HG03520 (cell line): ENCODE results near the gene HGF.
A peak's percentile ranks its signal among the peaks of the same experiment; 100 is the strongest.

Source experiments
- ATAC-seq: cut with Tn5 transposase; IDR thresholded peaks from one replicate; pipeline ENCODE4 v1.9.1; 2021; ENCODE audit warnings: mild to moderate bottlenecking, moderate library complexity; ENCODE audit not compliant: unreplicated experiment

Gene HGF

GRCh38 chr7:81687062-81687461, 82.8 kb downstream of the HGF start:
- no peak for ATAC-seq

- no peak for ATAC-seq
These were observed 84.5 kb downstream of the HGF start for GRCh38 chr7:81685270-81685868.

- ATAC-seq, result peak; percentile 67
These were observed 85.2 kb downstream of the HGF start for GRCh38 chr7:81684514-81685269.

- no peak for ATAC-seq
These were observed 85.8 kb downstream of the HGF start for GRCh38 chr7:81684033-81684432.

GRCh38 chr7:81682873-81683272, 87.0 kb downstream of the HGF start:
- ATAC-seq, result no peak

GRCh38 chr7:81680120-81680519, 89.7 kb downstream of the HGF start:
- ATAC-seq, result no peak

GRCh38 chr7:81676813-81677212, 93.0 kb downstream of the HGF start:
- ATAC-seq, result no peak

- no peak for ATAC-seq
These were observed 93.6 kb downstream of the HGF start for GRCh38 chr7:81676105-81676811.

GRCh38 chr7:81674431-81674830, 95.4 kb downstream of the HGF start:
- no peak for ATAC-seq

- ATAC-seq, result no peak
These were observed 97.0 kb downstream of the HGF start for GRCh38 chr7:81672872-81673271.

GRCh38 chr7:81669476-81670105, 100.3 kb downstream of the HGF start:
- ATAC-seq, result no peak

- no peak for ATAC-seq
These were observed 103.6 kb downstream of the HGF start for GRCh38 chr7:81666209-81666608.

- ATAC-seq, result no peak
These were observed 104.6 kb downstream of the HGF start for GRCh38 chr7:81665236-81665635.

- no peak for ATAC-seq
These were observed 105.5 kb downstream of the HGF start for GRCh38 chr7:81664304-81664703.

- ATAC-seq, result no peak
These were observed 107.3 kb downstream of the HGF start for GRCh38 chr7:81662531-81662930.

- ATAC-seq, result no peak
These were observed 110.0 kb downstream of the HGF start for GRCh38 chr7:81659697-81660395.

- ATAC-seq, result no peak
These were observed 112.3 kb downstream of the HGF start for GRCh38 chr7:81657551-81657950.

GRCh38 chr7:81655271-81655670, 114.6 kb downstream of the HGF start:
- no peak for ATAC-seq

GRCh38 chr7:81652225-81652624, 117.6 kb downstream of the HGF start:
- ATAC-seq, result no peak
